Measurements from ENCODE around the gene UMOD.

UMOD gene

DNA sequence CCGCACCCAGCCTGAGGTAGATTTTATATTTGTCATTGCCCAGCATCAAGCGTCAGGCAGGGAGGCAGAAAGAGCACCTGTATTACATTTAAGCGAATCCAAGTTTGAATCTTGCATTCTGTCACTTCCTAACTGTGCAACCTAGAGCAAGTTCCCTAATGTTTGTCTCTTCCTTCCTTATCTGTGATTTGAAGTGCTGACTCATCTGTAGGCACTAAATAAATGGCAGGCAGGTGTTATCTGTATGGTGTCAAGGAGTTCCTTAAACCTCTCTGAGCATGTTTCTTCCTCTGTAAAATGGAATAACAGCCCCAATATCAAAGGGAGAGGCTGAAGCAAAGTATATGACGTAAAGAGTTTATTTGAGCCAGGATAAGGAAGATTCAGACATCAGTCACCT, 49.5 kb downstream of the UMOD start:
- Histone ChIP-seq H3K79me2 (ENCODE audit: control insufficient read depth, low read length) (no peaks in the 10 kb centered on the region), H3K4me3 (ENCODE audit: low read length) (no peak overlapping the region), H4K20me1 (ENCODE audit: control insufficient read depth, insufficient read depth, low read depth, low read length) (no peaks in the 10 kb centered on the region), H3K4me1 (ENCODE audit: control insufficient read depth, low read length) (no peaks in the 10 kb centered on the region), H3K9me3 (ENCODE audit: control insufficient read depth, insufficient read depth, low read length) (no peaks in the 10 kb centered on the region), H3K27me3 (ENCODE audit: control insufficient read depth, low read length) (no peaks in the 10 kb centered on the region), H3K9me2 (replicated peaks; ENCODE audit: control insufficient read depth, low read length) (no peaks in the 10 kb centered on the region), H3F3A (ENCODE audit: control insufficient read depth, insufficient read depth) (no peaks in the 10 kb centered on the region), H3K36me3 (ENCODE audit: control insufficient read depth, low read length) (no peaks in the 10 kb centered on the region), H3K4me2 (ENCODE audit: low read length) (no peak overlapping the region), H3K27ac (ENCODE audit: low read depth, low read length) (no peak overlapping the region)
- no peak for TF ChIP-seq EZH2phosphoT487 (IDR thresholded peaks at IDR 0.05; ENCODE audit: borderline replicate concordance, low read length)
- TF ChIP-seq, protein P1, sequence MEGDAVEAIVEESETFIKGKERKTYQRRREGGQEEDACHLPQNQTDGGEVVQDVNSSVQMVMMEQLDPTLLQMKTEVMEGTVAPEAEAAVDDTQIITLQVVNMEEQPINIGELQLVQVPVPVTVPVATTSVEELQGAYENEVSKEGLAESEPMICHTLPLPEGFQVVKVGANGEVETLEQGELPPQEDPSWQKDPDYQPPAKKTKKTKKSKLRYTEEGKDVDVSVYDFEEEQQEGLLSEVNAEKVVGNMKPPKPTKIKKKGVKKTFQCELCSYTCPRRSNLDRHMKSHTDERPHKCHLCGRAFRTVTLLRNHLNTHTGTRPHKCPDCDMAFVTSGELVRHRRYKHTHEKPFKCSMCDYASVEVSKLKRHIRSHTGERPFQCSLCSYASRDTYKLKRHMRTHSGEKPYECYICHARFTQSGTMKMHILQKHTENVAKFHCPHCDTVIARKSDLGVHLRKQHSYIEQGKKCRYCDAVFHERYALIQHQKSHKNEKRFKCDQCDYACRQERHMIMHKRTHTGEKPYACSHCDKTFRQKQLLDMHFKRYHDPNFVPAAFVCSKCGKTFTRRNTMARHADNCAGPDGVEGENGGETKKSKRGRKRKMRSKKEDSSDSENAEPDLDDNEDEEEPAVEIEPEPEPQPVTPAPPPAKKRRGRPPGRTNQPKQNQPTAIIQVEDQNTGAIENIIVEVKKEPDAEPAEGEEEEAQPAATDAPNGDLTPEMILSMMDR (IDR thresholded peaks at IDR 0.05; ENCODE audit: low read depth, low read length, poor library complexity, severe bottlenecking): no peak

DNA sequence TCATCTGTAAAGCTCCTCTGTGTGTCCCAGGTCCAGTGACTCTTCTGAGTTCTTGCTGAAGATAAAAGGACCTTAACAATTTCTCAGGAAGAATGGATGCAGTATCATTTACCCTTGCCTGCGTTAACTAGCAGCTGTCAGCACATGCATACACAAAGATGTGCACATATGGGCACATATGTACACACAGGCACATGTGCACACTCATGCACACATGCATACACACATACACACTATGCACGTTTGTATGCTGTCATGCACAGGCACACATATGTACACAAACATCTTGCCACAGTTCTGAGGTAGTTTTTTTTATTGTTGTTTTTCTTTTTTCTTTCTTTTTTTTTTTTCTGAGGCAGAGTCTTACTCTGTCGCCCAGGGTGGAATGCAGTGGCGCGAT, 50.1 kb downstream of the UMOD start:
- no peak overlapping the region for H3K4me3 ChIP-seq (ENCODE audit: low read length)
- no peaks in the 10 kb centered on the region for H3K36me3 ChIP-seq (ENCODE audit: control insufficient read depth, low read length)
- TF ChIP-seq, protein P1 (IDR thresholded peaks at IDR 0.05; ENCODE audit: low read depth, low read length, poor library complexity, severe bottlenecking): no peak
- no peak for TF ChIP-seq EZH2phosphoT487 (IDR thresholded peaks at IDR 0.05; ENCODE audit: borderline replicate concordance, low read length)
- H3K9me2 ChIP-seq (replicated peaks; ENCODE audit: control insufficient read depth, low read length): no peaks in the 10 kb centered on the region
- H3F3A ChIP-seq (ENCODE audit: control insufficient read depth, insufficient read depth): no peaks in the 10 kb centered on the region
- H3K4me1 ChIP-seq (ENCODE audit: control insufficient read depth, low read length): no peaks in the 10 kb centered on the region
- H3K27me3 ChIP-seq (ENCODE audit: control insufficient read depth, low read length): no peaks in the 10 kb centered on the region
- no peaks in the 10 kb centered on the region for H3K9me3 ChIP-seq (ENCODE audit: control insufficient read depth, insufficient read depth, low read length)
- no peaks in the 10 kb centered on the region for H4K20me1 ChIP-seq (ENCODE audit: control insufficient read depth, insufficient read depth, low read depth, low read length)
- H3K79me2 ChIP-seq (ENCODE audit: control insufficient read depth, low read length): no peaks in the 10 kb centered on the region
- no peak overlapping the region for H3K4me2 ChIP-seq (ENCODE audit: low read length)
- H3K27ac ChIP-seq (ENCODE audit: low read depth, low read length): no peak overlapping the region

DNA sequence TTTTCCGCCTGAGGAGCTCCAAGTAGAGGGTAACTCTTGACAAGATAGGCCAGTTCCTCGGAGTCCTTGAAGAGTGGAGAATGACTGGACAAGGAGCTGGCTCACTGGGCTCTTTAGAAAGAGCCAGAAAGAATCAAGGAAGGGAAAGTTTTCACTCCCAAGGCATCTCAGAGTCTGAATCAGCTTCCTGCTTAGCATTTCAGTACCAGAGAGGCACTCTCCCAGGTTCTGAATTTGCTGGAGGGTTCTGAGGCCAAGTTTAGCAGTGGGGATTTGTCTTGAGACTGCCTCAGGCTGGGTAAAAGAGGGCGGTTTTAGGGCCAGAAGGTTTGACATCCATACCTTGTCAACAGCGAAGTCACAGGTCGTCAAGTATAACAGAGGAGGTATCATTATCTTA, 50.7 kb downstream of the UMOD start:
- Histone ChIP-seq H3K27ac (ENCODE audit: low read depth, low read length) (no peak overlapping the region), H3K4me3 (ENCODE audit: low read length) (no peak overlapping the region), H3K9me3 (ENCODE audit: control insufficient read depth, insufficient read depth, low read length) (no peaks in the 10 kb centered on the region), H3K27me3 (ENCODE audit: control insufficient read depth, low read length) (no peaks in the 10 kb centered on the region), H4K20me1 (ENCODE audit: control insufficient read depth, insufficient read depth, low read depth, low read length) (no peaks in the 10 kb centered on the region), H3K4me1 (ENCODE audit: control insufficient read depth, low read length) (no peaks in the 10 kb centered on the region), H3K4me2 (ENCODE audit: low read length) (no peak overlapping the region), H3K9me2 (replicated peaks; ENCODE audit: control insufficient read depth, low read length) (no peaks in the 10 kb centered on the region), H3K79me2 (ENCODE audit: control insufficient read depth, low read length) (no peaks in the 10 kb centered on the region), H3K36me3 (ENCODE audit: control insufficient read depth, low read length) (no peaks in the 10 kb centered on the region), H3F3A (ENCODE audit: control insufficient read depth, insufficient read depth) (no peaks in the 10 kb centered on the region)
- TF ChIP-seq, protein P1 (IDR thresholded peaks at IDR 0.05; ENCODE audit: low read depth, low read length, poor library complexity, severe bottlenecking): no peak
- no peak for TF ChIP-seq EZH2phosphoT487 (IDR thresholded peaks at IDR 0.05; ENCODE audit: borderline replicate concordance, low read length)

All from DOHH2 (cell line).